Lower leg skin (tissue), 4 donors: Measurements from ENCODE around the gene RPP38. TPM values are rescaled to one million over a fixed set of nuclear protein-coding genes. Genes with fewer than 3 reads are reported as not detected.
A peak's percentile ranks its signal among the peaks of the same experiment; 100 is the strongest.

Experiments
- DNase-seq, 2 donors: peaks; one replicate each; pipeline ENCODE4 v3.0.0-alpha.2; 2019; ENCODE audit warnings: low spot score in 2 of 2
- H3K4me3 ChIP-seq: fragments of 200-600 bp; sonication (generic); 2 replicates; pipeline ENCODE4 v1.5.1; 2017; ENCODE audit warnings: mild to moderate bottlenecking, low read depth; ENCODE audit not compliant: poor library complexity, severe bottlenecking
- POLR2A ChIP-seq, 2 donors: fragments of 450-650 bp; IDR thresholded peaks; one replicate each; pipeline ENCODE4 v1.6.1; 2016 to 2017; ENCODE audit warnings: antibody characterized with exemption in 2 of 2, mild to moderate bottlenecking in 1 of 2, moderate library complexity in 1 of 2
- WGBS, 2 donors: methylation state at CpG; one replicate each; pipeline ENCODE4 v1.1.5; 2018; 5-methylcytosine and 5-hydroxymethylcytosine counted together
- intact Hi-C: fragments of 100-400 bp; cut with DNase I; formaldehyde crosslinking; loops from one replicate; pipeline ENCODE4 v1.15.0; 2023; ENCODE audit warnings: low total_unique reads
- total RNA-seq, 4 donors: library from RNA; depleted of rRNA; stranded (reverse); fragments of >200 nt; gene quantifications; one replicate each; pipeline ENCODE4 v1.1.0, GENCODE V29; 2016
- TF ChIP-seq, protein P1 (sequence below), 3 donors: fragments of 450-650 bp; IDR thresholded peaks; one replicate each; pipeline ENCODE4 v1.5.1; 2016; ENCODE audit warnings: antibody characterized with exemption in 3 of 3, mild to moderate bottlenecking in 3 of 3, moderate library complexity in 2 of 3

RPP38 gene, protein sequence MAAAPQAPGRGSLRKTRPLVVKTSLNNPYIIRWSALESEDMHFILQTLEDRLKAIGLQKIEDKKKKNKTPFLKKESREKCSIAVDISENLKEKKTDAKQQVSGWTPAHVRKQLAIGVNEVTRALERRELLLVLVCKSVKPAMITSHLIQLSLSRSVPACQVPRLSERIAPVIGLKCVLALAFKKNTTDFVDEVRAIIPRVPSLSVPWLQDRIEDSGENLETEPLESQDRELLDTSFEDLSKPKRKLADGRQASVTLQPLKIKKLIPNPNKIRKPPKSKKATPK
- total RNA-seq = 10 to 100 TPM; 12.6 to 14.9 (median 14.3) TPM

- H3K4me3 ChIP-seq = peak within 1 kb of the TSS; percentile 84
- WGBS, 2 donors = 0 to 1% methylated on average over 17 to 77 of the region's 84 CpGs
- intact Hi-C loops = loop anchor here (10.0 kb wide), 1 partner anchor 222 kb away; the partner anchor contains the start of gene SUV39H2
- TF ChIP-seq, protein P1, sequence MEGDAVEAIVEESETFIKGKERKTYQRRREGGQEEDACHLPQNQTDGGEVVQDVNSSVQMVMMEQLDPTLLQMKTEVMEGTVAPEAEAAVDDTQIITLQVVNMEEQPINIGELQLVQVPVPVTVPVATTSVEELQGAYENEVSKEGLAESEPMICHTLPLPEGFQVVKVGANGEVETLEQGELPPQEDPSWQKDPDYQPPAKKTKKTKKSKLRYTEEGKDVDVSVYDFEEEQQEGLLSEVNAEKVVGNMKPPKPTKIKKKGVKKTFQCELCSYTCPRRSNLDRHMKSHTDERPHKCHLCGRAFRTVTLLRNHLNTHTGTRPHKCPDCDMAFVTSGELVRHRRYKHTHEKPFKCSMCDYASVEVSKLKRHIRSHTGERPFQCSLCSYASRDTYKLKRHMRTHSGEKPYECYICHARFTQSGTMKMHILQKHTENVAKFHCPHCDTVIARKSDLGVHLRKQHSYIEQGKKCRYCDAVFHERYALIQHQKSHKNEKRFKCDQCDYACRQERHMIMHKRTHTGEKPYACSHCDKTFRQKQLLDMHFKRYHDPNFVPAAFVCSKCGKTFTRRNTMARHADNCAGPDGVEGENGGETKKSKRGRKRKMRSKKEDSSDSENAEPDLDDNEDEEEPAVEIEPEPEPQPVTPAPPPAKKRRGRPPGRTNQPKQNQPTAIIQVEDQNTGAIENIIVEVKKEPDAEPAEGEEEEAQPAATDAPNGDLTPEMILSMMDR (IDR thresholded peaks at IDR 0.05) = no peak
- no peak for TF ChIP-seq POLR2A (IDR thresholded peaks at IDR 0.05)
- peak; percentile 93 to 99 for DNase-seq
Observed at GRCh38 chr10:15097011-15097812, at the start of gene RPP38. TSS of gene RPP38 (plus strand) at chr10:15097355. CDS start at chr10:15103315, 5,960 bp downstream.

DNA sequence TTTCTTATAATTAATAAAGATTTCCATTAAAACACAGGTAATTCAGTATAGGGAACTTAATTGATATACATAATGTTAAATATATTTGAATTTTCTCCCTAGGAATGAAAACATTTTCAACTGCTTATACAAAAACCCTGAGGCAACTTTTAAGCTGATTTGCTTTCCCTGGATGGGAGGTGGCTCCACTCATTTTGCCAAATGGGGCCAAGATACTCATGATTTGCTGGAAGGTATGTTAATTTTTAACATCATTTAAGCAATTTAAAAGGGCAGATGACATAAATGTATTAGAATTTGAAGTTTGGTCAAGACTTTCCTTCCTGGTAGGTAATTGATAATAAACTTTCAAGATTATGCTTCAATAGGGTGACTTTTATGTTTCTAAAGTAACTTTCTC, 47.6 kb upstream of the RPP38 start:
- no peak for DNase-seq
- TF ChIP-seq POLR2A (IDR thresholded peaks at IDR 0.05) = no peak
- TF ChIP-seq, protein P1 (IDR thresholded peaks at IDR 0.05) = no peak
- H3K4me3 ChIP-seq = no peak overlapping the region
- intact Hi-C loops = no loop called here

DNA sequence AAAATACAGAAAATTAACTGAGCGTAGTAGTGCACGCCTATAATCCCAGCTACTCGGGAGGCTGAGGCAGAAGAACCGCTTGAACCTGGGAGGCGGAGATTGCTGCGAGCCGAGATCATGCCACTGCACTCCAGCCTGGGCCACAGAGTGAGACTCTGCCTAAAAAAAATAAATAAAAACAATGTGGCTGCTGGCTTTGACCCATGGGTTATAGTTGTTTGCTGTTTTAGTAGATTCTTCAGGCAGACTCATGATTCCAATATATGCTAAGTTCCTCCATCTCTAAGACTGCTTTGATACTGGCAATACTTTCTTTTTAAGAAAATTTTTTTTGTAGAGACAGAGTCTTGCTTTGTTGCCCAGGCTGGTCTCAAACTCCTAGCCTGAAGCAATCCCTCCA, 45.0 kb upstream of the RPP38 start:
- 82 to 87% methylated on average over 7 of the region's 7 CpGs for WGBS, 2 donors
- TF ChIP-seq, protein P1 (IDR thresholded peaks at IDR 0.05) = no peak
- no peak for TF ChIP-seq POLR2A (IDR thresholded peaks at IDR 0.05)

GRCh38 chr10:15053061-15053460, 44.1 kb upstream of the RPP38 start:
- WGBS, 2 donors = 81 to 90% methylated on average over 3 of the region's 3 CpGs
- no peak overlapping the region for H3K4me3 ChIP-seq
- TF ChIP-seq POLR2A (IDR thresholded peaks at IDR 0.05) = no peak
- TF ChIP-seq, protein P1 (IDR thresholded peaks at IDR 0.05) = no peak
- intact Hi-C loops = no loop called here
- DNase-seq = peak in 1 of 2 donors; percentile 14

More for the DNA sequence above, 45.0 kb upstream of the RPP38 start:
- H3K4me3 ChIP-seq = no peak overlapping the region
- intact Hi-C loops = no loop called here
- DNase-seq = no peak

DNA sequence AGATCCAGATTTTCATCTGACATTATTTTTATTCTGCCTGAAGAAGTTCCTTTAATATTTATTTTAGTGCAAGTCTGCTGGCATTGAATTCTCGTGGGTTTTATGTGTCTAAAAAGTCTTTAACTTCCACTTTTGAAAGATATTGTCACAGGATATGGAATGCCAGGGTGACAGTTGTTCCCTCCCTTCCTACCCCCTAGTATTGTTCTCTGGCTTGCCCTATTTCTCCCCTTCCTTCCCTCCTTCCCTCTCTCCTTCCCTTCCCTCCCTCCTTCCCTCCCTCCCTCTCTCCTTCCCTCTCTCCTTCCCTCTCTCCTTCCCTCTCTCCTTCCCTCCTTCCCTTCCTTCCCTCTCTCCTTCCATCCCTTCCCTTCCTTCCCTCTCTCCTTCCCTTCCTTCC, 38.5 kb upstream of the RPP38 start:
- intact Hi-C loops = no loop called here
- TF ChIP-seq, protein P1 (IDR thresholded peaks at IDR 0.05) = no peak
- TF ChIP-seq POLR2A (IDR thresholded peaks at IDR 0.05) = no peak
- no peak for DNase-seq
- 58 to 66% methylated on average over 1 of the region's 1 CpG for WGBS, 2 donors
- no peak overlapping the region for H3K4me3 ChIP-seq
